ENCODE measurements around the gene PHB1. TPM values are rescaled to one million over a fixed set of nuclear protein-coding genes. Genes with fewer than 3 reads are reported as not detected.

The PHB1 gene
- total RNA-seq, 2 donors from 2014 or later, result 229 to 487 TPM

- no peak for DNase-seq
- Histone ChIP-seq H3K36me3 (peaks cover 23% of the 10 kb centered on the region), H3K4me1 (peaks cover 8% of the 10 kb centered on the region), H3K27me3 (no peaks in the 10 kb centered on the region), H3K9me3 (no peaks in the 10 kb centered on the region), H3K27ac (no peak overlapping the region), H3K4me3 (no peak overlapping the region), H3K9ac (ENCODE audit: low read depth in 2 of 2, low read length in 2 of 2) (no peak overlapping the region)
- no peak for TF ChIP-seq CTCF (IDR thresholded peaks at IDR 0.05)
- intact Hi-C loops (cut with DNase I), result no loop called here
Observed at GRCh38 chr17:49407086-49407485, 7.6 kb downstream of the PHB1 start.

- no peaks in the 10 kb centered on the region for H3K9me3 ChIP-seq
- no peak for DNase-seq
- no peaks in the 10 kb centered on the region for H3K27me3 ChIP-seq
- no peak overlapping the region for H3K9ac ChIP-seq (ENCODE audit: low read depth in 2 of 2, low read length in 2 of 2)
- no peak overlapping the region for H3K27ac ChIP-seq
- peaks cover 23% of the 10 kb centered on the region for H3K36me3 ChIP-seq
- peaks cover 8% of the 10 kb centered on the region for H3K4me1 ChIP-seq
- no peak overlapping the region for H3K4me3 ChIP-seq
- intact Hi-C loops (cut with DNase I), result no loop called here
- no peak for TF ChIP-seq CTCF (IDR thresholded peaks at IDR 0.05)
Observed at GRCh38 chr17:49406421-49407061, 8.1 kb downstream of the PHB1 start.

GRCh38 chr17:49404906-49405305 lies 9.8 kb downstream of the PHB1 start:
- no peak for TF ChIP-seq CTCF (IDR thresholded peaks at IDR 0.05)
- H3K4me3 ChIP-seq, result no peak overlapping the region
- peaks cover 23% of the 10 kb centered on the region for H3K36me3 ChIP-seq
- no peak overlapping the region for H3K9ac ChIP-seq (ENCODE audit: low read depth in 2 of 2, low read length in 2 of 2)
- no peaks in the 10 kb centered on the region for H3K27me3 ChIP-seq
- H3K9me3 ChIP-seq, result no peaks in the 10 kb centered on the region
- DNase-seq, result no peak
- no peak overlapping the region for H3K27ac ChIP-seq
- intact Hi-C loops (cut with DNase I), result no loop called here
- H3K4me1 ChIP-seq, result peaks cover 8% of the 10 kb centered on the region

- no peaks in the 10 kb centered on the region for H3K9me3 ChIP-seq
- no peaks in the 10 kb centered on the region for H3K27me3 ChIP-seq
- no peak overlapping the region for H3K9ac ChIP-seq (ENCODE audit: low read depth in 2 of 2, low read length in 2 of 2)
- no peak for DNase-seq
- no peak for TF ChIP-seq CTCF (IDR thresholded peaks at IDR 0.05)
- no peak overlapping the region for H3K27ac ChIP-seq
- no peak overlapping the region for H3K4me3 ChIP-seq
- peaks cover 23% of the 10 kb centered on the region for H3K36me3 ChIP-seq
- intact Hi-C loops (cut with DNase I), result no loop called here
- peaks cover 8% of the 10 kb centered on the region for H3K4me1 ChIP-seq
Observed at GRCh38 chr17:49404361-49404760, 10.3 kb downstream of the PHB1 start.

- Histone ChIP-seq H3K27me3 (no peaks in the 10 kb centered on the region), H3K4me1 (peaks cover 6% of the 10 kb centered on the region), H3K9ac (ENCODE audit: low read depth in 2 of 2, low read length in 2 of 2) (no peak overlapping the region), H3K9me3 (no peaks in the 10 kb centered on the region), H3K4me3 (no peak overlapping the region), H3K27ac (no peak overlapping the region), H3K36me3 (peaks cover 23% of the 10 kb centered on the region)
- no peak for TF ChIP-seq CTCF (IDR thresholded peaks at IDR 0.05)
- no peak for DNase-seq
- intact Hi-C loops (cut with DNase I), result no loop called here
Observed at GRCh38 chr17:49403514-49404289, 11.0 kb downstream of the PHB1 start.
